ENCODE data around the gene LDLRAD3.

Gene LDLRAD3

GRCh38 chr11:36235750-36236149, 291.9 kb downstream of the LDLRAD3 start:
- H3F3A ChIP-seq (ENCODE audit: control insufficient read depth, insufficient read depth) = no peaks in the 10 kb centered on the region
- H3K27ac ChIP-seq (ENCODE audit: low read depth, low read length) = no peak overlapping the region
- H3K4me2 ChIP-seq (ENCODE audit: low read length) = no peak overlapping the region
- no peaks in the 10 kb centered on the region for H3K27me3 ChIP-seq (ENCODE audit: control insufficient read depth, low read length)
- no peaks in the 10 kb centered on the region for H3K79me2 ChIP-seq (ENCODE audit: control insufficient read depth, low read length)
- no peaks in the 10 kb centered on the region for H3K9me3 ChIP-seq (ENCODE audit: control insufficient read depth, insufficient read depth, low read length)
- TF ChIP-seq CTCF (IDR thresholded peaks at IDR 0.05; ENCODE audit: low read depth, low read length, poor library complexity, severe bottlenecking) = no peak
- no peak for TF ChIP-seq EZH2phosphoT487 (IDR thresholded peaks at IDR 0.05; ENCODE audit: borderline replicate concordance, low read length)
- H3K36me3 ChIP-seq (ENCODE audit: control insufficient read depth, low read length) = no peaks in the 10 kb centered on the region
- no peak overlapping the region for H3K4me3 ChIP-seq (ENCODE audit: low read length)
- no peaks in the 10 kb centered on the region for H3K9me2 ChIP-seq (replicated peaks; ENCODE audit: control insufficient read depth, low read length)
- no peaks in the 10 kb centered on the region for H4K20me1 ChIP-seq (ENCODE audit: control insufficient read depth, insufficient read depth, low read depth, low read length)
- H3K4me1 ChIP-seq (ENCODE audit: control insufficient read depth, low read length) = no peaks in the 10 kb centered on the region

- Histone ChIP-seq H3F3A (ENCODE audit: control insufficient read depth, insufficient read depth) (no peaks in the 10 kb centered on the region), H3K9me3 (ENCODE audit: control insufficient read depth, insufficient read depth, low read length) (no peaks in the 10 kb centered on the region), H4K20me1 (ENCODE audit: control insufficient read depth, insufficient read depth, low read depth, low read length) (no peaks in the 10 kb centered on the region), H3K36me3 (ENCODE audit: control insufficient read depth, low read length) (no peaks in the 10 kb centered on the region), H3K27me3 (ENCODE audit: control insufficient read depth, low read length) (no peaks in the 10 kb centered on the region), H3K9me2 (replicated peaks; ENCODE audit: control insufficient read depth, low read length) (no peaks in the 10 kb centered on the region), H3K4me2 (ENCODE audit: low read length) (no peak overlapping the region), H3K4me1 (ENCODE audit: control insufficient read depth, low read length) (no peaks in the 10 kb centered on the region), H3K79me2 (ENCODE audit: control insufficient read depth, low read length) (no peaks in the 10 kb centered on the region), H3K27ac (ENCODE audit: low read depth, low read length) (no peak overlapping the region), H3K4me3 (ENCODE audit: low read length) (no peak overlapping the region)
- TF ChIP-seq CTCF (IDR thresholded peaks at IDR 0.05; ENCODE audit: low read depth, low read length, poor library complexity, severe bottlenecking) (no peak), EZH2phosphoT487 (IDR thresholded peaks at IDR 0.05; ENCODE audit: borderline replicate concordance, low read length) (no peak)
These were observed 293.5 kb downstream of the LDLRAD3 start for GRCh38 chr11:36237391-36237790.

- Histone ChIP-seq H3K27me3 (ENCODE audit: control insufficient read depth, low read length) (no peaks in the 10 kb centered on the region), H3K9me3 (ENCODE audit: control insufficient read depth, insufficient read depth, low read length) (no peaks in the 10 kb centered on the region), H3K4me2 (ENCODE audit: low read length) (no peak overlapping the region), H3K79me2 (ENCODE audit: control insufficient read depth, low read length) (no peaks in the 10 kb centered on the region), H3K9me2 (replicated peaks; ENCODE audit: control insufficient read depth, low read length) (no peaks in the 10 kb centered on the region), H3K4me1 (ENCODE audit: control insufficient read depth, low read length) (no peaks in the 10 kb centered on the region), H3F3A (ENCODE audit: control insufficient read depth, insufficient read depth) (no peaks in the 10 kb centered on the region), H3K27ac (ENCODE audit: low read depth, low read length) (no peak overlapping the region), H3K4me3 (ENCODE audit: low read length) (no peak overlapping the region), H4K20me1 (ENCODE audit: control insufficient read depth, insufficient read depth, low read depth, low read length) (no peaks in the 10 kb centered on the region), H3K36me3 (ENCODE audit: control insufficient read depth, low read length) (no peaks in the 10 kb centered on the region)
- TF ChIP-seq EZH2phosphoT487 (IDR thresholded peaks at IDR 0.05; ENCODE audit: borderline replicate concordance, low read length) (no peak), CTCF (IDR thresholded peaks at IDR 0.05; ENCODE audit: low read depth, low read length, poor library complexity, severe bottlenecking) (no peak)
These were observed 294.3 kb downstream of the LDLRAD3 start for GRCh38 chr11:36238036-36238631.

All from DOHH2 (cell line).